GM18520 (cell line): Measurements from ENCODE around the gene FH.
A peak's percentile ranks its signal among the peaks of the same experiment; 100 is the strongest.

ENCODE experiments used
- ATAC-seq: cut with Tn5 transposase; IDR thresholded peaks from one replicate; pipeline ENCODE4 v1.9.1; 2021; ENCODE audit not compliant: unreplicated experiment

FH gene

GRCh38 chr1:241525026-241525425 is 5.5 kb upstream of the FH start:
- no peak for ATAC-seq

DNA sequence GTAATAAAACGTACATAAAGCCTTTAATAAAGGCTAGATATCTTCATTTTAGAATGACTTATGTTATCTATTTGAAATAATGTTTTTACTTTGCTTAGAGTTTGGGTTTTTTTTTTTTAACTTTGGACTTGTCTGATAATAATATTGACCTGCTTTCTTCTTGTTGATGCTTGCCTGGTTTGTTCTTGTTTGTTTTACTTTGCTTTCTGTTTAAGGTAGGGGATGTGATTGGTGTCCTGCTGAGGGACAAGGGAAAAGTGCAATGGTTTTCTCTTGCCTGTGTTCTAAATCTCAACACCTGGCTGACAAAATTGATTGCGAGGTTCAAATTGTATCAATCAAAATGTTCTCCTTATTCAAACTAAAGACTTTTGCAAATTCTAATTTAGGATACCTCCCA is 2.2 kb upstream of the FH start:
- ATAC-seq: no peak

- no peak for ATAC-seq
Observed at GRCh38 chr1:241520080-241520465, 518 bp upstream of the FH start.

- ATAC-seq: peak; percentile 9
Observed at GRCh38 chr1:241518476-241519307, 863 bp downstream of the FH start.

DNA sequence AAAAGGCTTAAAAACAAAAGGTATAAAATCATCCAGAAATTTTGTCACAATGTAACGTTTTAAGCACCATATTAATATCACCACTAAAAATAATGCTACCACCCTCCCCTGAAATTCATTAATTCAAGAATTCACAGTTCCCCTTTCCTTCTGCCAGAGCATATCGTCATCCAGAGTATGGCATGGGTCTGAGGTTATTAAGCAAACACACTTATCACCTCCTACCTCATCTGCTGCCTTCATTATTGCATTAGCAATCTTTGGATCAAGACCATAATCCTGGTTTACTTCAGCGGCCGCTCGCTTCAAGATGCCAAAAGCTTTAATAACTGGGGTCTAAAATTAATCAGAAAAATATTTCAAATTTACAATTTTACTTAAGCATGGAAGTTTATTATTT is 6.2 kb downstream of the FH start:
- ATAC-seq: no peak

DNA sequence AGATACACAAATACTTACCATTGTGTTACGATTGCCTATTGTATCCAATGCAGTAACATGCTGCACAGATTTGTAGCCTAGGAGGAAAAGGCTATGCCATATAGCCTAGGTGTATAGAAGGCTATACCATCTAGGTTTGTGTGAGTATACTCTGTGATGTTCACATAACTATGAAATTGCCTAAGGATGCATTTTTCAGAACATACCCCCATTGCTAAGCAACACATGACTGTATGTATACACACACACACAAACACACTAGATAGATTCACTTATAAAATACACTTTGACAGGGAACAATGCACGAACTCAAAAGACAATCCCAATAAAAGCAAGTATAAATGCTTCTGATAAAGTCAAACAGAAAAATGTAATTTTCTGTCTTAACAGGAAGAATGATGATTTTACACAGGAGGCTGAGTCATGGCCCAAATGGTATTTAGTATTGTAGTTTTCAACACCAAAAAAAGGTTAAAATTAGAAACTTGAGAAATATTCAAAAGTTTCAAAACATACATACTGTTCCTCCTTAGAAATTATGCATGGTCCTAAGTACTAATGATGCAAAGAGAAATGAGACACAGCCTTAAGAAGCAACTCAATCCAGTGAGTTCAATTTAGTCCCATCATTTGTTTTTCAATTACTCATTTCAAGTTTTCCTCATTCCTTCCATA is 12.2 kb downstream of the FH start:
- no peak for ATAC-seq

- no peak for ATAC-seq
Observed at GRCh38 chr1:241503444-241503843, 16.1 kb downstream of the FH start.

DNA sequence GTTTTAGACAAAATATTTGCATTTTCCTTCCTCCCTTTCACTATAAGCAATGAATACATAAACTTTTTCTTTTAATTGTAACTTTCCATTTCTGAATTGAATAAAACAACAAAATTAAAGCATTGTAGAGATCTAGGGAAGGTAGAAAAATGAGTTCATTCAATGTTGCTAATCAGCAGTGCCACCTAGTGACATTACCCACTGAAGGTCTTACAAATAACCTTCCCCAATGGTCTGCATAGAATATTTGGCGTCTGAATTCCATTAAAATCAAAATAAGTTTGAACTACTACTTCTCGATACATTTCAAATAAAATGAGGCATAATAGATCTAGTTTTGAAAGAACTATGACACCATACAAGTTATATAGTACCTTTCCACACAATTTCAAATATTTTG is 19.6 kb downstream of the FH start:
- no peak for ATAC-seq

DNA sequence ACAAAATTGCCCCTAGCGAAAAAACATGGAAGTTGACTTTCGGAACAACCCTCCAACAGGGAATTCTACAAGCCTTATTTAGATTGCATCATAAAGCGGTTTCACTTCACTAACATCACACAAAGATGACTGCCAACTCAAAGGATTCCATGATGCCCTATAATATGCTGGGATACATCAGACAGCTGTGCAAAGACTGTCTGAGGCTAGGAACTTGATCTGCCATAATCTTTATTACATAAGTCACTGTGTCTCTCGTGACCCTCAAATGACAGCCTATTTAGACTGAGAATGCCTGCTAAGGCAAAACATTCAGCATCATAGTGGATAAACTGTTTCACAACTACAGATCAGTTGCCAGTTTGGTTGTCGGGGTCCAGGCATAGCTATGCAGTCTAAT is 23.8 kb downstream of the FH start:
- ATAC-seq: no peak

- ATAC-seq: no peak
Observed at GRCh38 chr1:241488739-241489138, 30.8 kb downstream of the FH start.

- ATAC-seq: peak; percentile 49
Observed at GRCh38 chr1:241485554-241485992, 34.0 kb downstream of the FH start.

DNA sequence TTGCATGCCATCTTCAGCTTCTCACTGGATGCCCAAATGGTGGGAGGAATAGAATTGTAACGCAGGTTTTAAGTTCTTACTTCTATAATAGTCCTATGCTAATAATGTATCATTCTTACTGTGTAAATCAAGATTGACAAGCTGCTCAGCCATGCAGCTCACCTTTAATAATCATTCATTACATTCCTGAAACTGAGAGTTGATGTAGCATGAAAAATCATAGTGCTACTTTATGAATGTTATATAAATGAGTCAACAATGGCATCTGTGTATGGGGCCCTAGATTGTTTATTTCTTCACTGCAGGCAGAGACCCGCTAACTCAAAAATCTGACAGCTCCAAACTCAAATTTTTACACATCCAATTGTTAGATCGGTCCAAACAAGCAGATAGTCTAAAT is 34.4 kb downstream of the FH start:
- peak; percentile 69 for ATAC-seq

- no peak for ATAC-seq
Observed at GRCh38 chr1:241482761-241483250, 36.7 kb downstream of the FH start.

GRCh38 chr1:241479294-241479693 is 40.3 kb downstream of the FH start:
- ATAC-seq: no peak

- ATAC-seq: peak; percentile 48
Observed at GRCh38 chr1:241475671-241476070, 43.9 kb downstream of the FH start.

GRCh38 chr1:241473026-241473425 is 46.5 kb downstream of the FH start:
- ATAC-seq: no peak

DNA sequence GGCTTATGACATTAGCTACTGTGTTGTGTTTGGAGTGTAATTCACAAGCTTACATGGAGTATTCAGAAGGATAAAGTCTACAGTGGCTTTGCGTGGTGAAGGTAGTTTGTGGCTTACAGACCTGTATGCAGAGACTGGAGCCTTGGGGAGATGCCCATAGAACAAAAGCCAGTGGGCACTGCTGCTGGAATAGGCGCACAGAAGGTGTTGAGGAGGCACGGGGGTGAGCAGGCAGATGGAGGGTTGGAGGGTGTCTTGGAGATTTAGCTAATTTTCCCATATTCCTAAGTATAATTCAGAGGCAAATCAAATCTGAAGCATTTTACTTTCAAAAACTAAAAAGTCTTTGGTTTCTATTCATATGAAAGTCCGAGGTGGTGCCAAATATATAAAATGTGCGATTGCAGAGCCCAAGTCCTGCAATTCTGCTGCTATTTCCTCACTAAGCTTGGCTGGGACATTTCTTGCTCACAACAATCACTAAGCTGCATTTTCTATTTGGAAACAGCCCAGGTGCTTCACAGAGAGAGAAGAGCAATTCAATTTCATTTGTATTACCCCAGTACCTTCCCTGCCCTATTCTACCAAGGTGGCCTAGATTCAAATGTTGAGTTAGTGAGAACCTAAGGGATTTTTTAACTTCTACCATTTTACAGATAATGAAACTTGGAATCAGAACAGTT is 48.5 kb downstream of the FH start:
- ATAC-seq: no peak

GRCh38 chr1:241470361-241470760 is 49.2 kb downstream of the FH start:
- ATAC-seq: no peak

DNA sequence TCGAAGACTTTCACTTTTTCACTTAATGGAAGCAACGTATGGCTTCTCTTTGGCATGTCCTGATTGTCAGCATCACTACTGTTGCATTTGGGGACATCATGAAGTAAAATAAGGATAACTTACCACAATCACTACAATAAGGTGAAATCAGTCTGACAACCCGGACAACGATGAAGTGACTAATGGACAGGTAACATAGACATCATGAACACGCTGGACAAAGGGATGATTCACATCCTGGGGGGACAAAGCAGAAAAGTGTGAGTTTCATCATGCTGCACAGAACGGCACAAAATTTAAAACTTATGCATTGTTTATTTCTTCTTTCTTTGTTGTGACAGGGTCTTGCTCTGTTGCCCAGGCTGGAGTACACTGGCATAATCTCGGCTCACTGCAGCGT is 53.9 kb downstream of the FH start:
- ATAC-seq: no peak

DNA sequence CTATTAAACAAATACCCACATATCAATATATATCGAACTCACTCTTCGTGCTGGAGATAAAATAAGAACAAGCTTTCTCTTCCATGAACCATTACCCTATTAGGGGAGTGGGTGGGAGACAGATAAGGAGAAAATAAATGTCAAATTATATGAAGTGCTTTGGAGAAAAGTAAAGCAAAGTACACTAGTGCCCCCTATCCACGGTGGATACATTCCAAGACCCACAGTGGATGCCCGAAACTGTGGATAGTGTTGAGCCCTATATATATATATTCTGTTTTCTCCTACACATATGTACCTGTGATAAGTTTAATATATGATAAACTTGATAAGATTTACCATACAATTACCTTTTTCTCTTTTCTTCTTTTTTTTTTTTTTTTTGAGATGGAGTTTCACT is 54.6 kb downstream of the FH start:
- no peak for ATAC-seq

DNA sequence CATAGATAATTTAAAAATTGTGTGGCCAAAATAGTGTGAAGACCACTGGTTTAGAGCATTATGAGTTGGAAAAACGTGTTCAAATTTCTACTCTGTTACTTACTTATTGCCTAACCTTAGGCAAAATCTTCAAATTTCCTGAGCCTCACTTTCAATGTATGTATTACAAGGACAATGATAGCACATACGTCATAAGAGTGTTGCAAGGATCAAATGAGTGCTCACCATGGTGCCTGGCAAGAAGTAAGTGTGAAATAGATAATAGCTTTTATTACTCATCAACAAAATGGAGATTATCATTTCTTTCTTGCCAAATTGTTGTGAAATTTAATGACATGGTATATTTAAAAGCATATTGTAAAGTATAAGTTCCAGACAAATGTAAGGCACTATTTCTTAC is 57.2 kb downstream of the FH start:
- no peak for ATAC-seq
